HepG2 (cell line): Measurements from ENCODE around the gene NEK9. TPM values are rescaled to one million over a fixed set of nuclear protein-coding genes. Genes with fewer than 3 reads are reported as not detected.
A peak's percentile ranks its signal among the peaks of the same experiment; 100 is the strongest.

Experiments used
- ARID2 ChIP-seq: sonication (generic); formaldehyde crosslinking; IDR thresholded peaks from 2 replicates; pipeline ENCODE4 v1.8.1; 2022; ENCODE audit warnings: mild to moderate bottlenecking, missing genetic modification reagents, borderline replicate concordance
- ATF6 ChIP-seq: sonication (generic); formaldehyde crosslinking; conservative IDR thresholded peaks from 2 replicates; pipeline ENCODE4 v1.4.0; 2020; ENCODE audit warnings: missing genetic modification reagents
- GTF3A ChIP-seq: sonication (generic); formaldehyde crosslinking; conservative IDR thresholded peaks from 2 replicates; pipeline ENCODE4 v1.4.0; 2020; ENCODE audit warnings: mild to moderate bottlenecking, missing genetic modification reagents
- IRF1 ChIP-seq: sonication (generic); formaldehyde crosslinking; IDR thresholded peaks from 2 replicates; pipeline ENCODE4 v1.4.0; 2020; ENCODE audit warnings: low read depth, mild to moderate bottlenecking, missing genetic modification reagents
- MED1 ChIP-seq: sonication (generic); formaldehyde crosslinking; IDR thresholded peaks from 2 replicates; pipeline ENCODE4 v1.4.0; 2020; ENCODE audit warnings: missing genetic modification reagents
- NFE2L1 ChIP-seq: sonication (generic); formaldehyde crosslinking; IDR thresholded peaks from 2 replicates; pipeline ENCODE4 v1.4.0; 2020; ENCODE audit warnings: missing genetic modification reagents, mild to moderate bottlenecking, borderline replicate concordance
- RBFOX2 ChIP-seq: fragments of 200-400 bp; formaldehyde crosslinking; IDR thresholded peaks from 2 replicates; pipeline ENCODE4 v1.6.1; 2017; ENCODE audit warnings: low read depth, mild to moderate bottlenecking, low read length
- SETDB1 ChIP-seq: sonication (generic); formaldehyde crosslinking; IDR thresholded peaks from 2 replicates; pipeline ENCODE4 v1.5.1; 2020; ENCODE audit warnings: missing genetic modification reagents, mild to moderate bottlenecking, borderline replicate concordance
- TOE1 ChIP-seq: sonication (generic); formaldehyde crosslinking; IDR thresholded peaks from 2 replicates; pipeline ENCODE4 v1.4.0; 2020; ENCODE audit warnings: mild to moderate bottlenecking, missing genetic modification reagents
- ZKSCAN5 ChIP-seq: sonication (generic); formaldehyde crosslinking; IDR thresholded peaks from 2 replicates; pipeline ENCODE4 v1.5.1; 2020; ENCODE audit warnings: mild to moderate bottlenecking, missing genetic modification reagents
- ZNF142 ChIP-seq: sonication (generic); formaldehyde crosslinking; IDR thresholded peaks from 2 replicates; pipeline ENCODE4 v1.4.0; 2020; ENCODE audit warnings: missing genetic modification reagents
- ZNF24 ChIP-seq: fragments of 450-650 bp; IDR thresholded peaks from 2 replicates; pipeline ENCODE4 v1.6.1; 2017; ENCODE audit warnings: antibody characterized with exemption, mild to moderate bottlenecking
- ZNF263 ChIP-seq: sonication (generic); formaldehyde crosslinking; IDR thresholded peaks from 2 replicates; pipeline ENCODE4 v1.4.0; 2020; ENCODE audit warnings: missing genetic modification reagents
- ZNF329 ChIP-seq: sonication (generic); formaldehyde crosslinking; IDR thresholded peaks from 2 replicates; pipeline ENCODE4 v1.9.0; 2021; ENCODE audit warnings: low read depth, mild to moderate bottlenecking, missing genetic modification reagents
- ZNF350 ChIP-seq: sonication (generic); formaldehyde crosslinking; IDR thresholded peaks from 2 replicates; pipeline ENCODE4 v1.4.0; 2020; ENCODE audit warnings: mild to moderate bottlenecking, low read depth, missing genetic modification reagents, borderline replicate concordance
- ZNF691 ChIP-seq: sonication (generic); formaldehyde crosslinking; IDR thresholded peaks from 2 replicates; pipeline ENCODE4 v1.4.0; 2020; ENCODE audit warnings: missing genetic modification reagents, low read depth, mild to moderate bottlenecking, borderline replicate concordance
- ZNF784 ChIP-seq: sonication (generic); formaldehyde crosslinking; IDR thresholded peaks from 2 replicates; pipeline ENCODE4 v1.5.1; 2020; ENCODE audit warnings: missing genetic modification reagents, mild to moderate bottlenecking, borderline replicate concordance
- polyA plus RNA-seq, 8 experiments: library from polyadenylated mRNA; depleted of rRNA in 3 of 8; stranded (reverse) in 7 of 8; unstranded in 1 of 8; fragments of >200 nt; fragmentation: Illumina TruSeq in 4 of 8; extraction: Trizol in 4 of 8; gene quantifications; 2 replicates each; pipeline versions ENCODE4 v1.2.1 to v1.2.3, GENCODE V29; 2011 to 2016; ENCODE audit warnings: low read depth in 4 of 8, missing spikeins in 1 of 8, mixed read lengths in 1 of 8; ENCODE audit not compliant: insufficient read depth in 1 of 8
- total RNA-seq, 5 experiments: library from RNA; depleted of rRNA; stranded (reverse); fragments of >200 nt; fragmentation: Illumina TruSeq; extraction: Trizol; gene quantifications; 2 replicates each; pipeline ENCODE4 v1.2.3, GENCODE V29; 2016; ENCODE audit warnings: low read depth in 1 of 5

The NEK9 gene
- total and polyA plus RNA-seq, 2 of the 13 experiments (the other 11 are each of a cell fraction or from before 2014, with no cell fraction given): 16.5 to 27.3 TPM

GRCh38 chr14:75126679-75127473 is at the start of gene NEK9 (continued):
- TF ChIP-seq GTF3A (CRISPR knock-in tag): no peak
- TF ChIP-seq ZNF24: no peak
- no peak; the same call in 1 of the 2 replicates for TF ChIP-seq ZNF784 (CRISPR knock-in tag)
- peak; percentile 83 for TF ChIP-seq MED1
- peak; percentile 84; the same call in 1 of the 2 replicates for TF ChIP-seq TOE1 (CRISPR knock-in tag)
- TF ChIP-seq ZKSCAN5: no peak
- no peak; the same call in 1 of the 2 replicates for TF ChIP-seq ZNF329
- TF ChIP-seq ARID2 (CRISPR knock-in tag): no peak
- peak; percentile 63; the same call in 1 of the 2 replicates for TF ChIP-seq ZNF263 (CRISPR knock-in tag)
- 0 out of 2 replicates have a peak, but pooled peaks have one; percentile 34 for TF ChIP-seq ATF6 (CRISPR knock-in tag)
- TF ChIP-seq ZNF350: peak; percentile 61; the same call in 1 of the 2 replicates
- peak; percentile 99 for TF ChIP-seq RBFOX2
- TF ChIP-seq ZNF142 (CRISPR knock-in tag): peak; percentile 72; the same call in 1 of the 2 replicates
- TF ChIP-seq IRF1 (CRISPR knock-in tag): no peak
- TF ChIP-seq NFE2L1 (CRISPR knock-in tag): peak; percentile 21; the same call in 1 of the 2 replicates
- peak; percentile 61; the same call in 1 of the 2 replicates for TF ChIP-seq SETDB1
- no peak; the same call in 1 of the 2 replicates for TF ChIP-seq ZNF691 (CRISPR knock-in tag)
